NCI-H460 (cell line): ENCODE measurements around the gene TMSB15B. TPM values are rescaled to one million over a fixed set of nuclear protein-coding genes. Genes with fewer than 3 reads are reported as not detected.
"Not testable (repeated sequence)": the region's sequence is repeated elsewhere in the genome, so short reads cannot be mapped to it uniquely, and the experiment has no call there.

ENCODE experiments used
- DNase-seq: peaks from one replicate; pipeline ENCODE4 v3.0.0-alpha.2; 2016; ENCODE audit warnings: low read depth; ENCODE audit errors: extremely low read depth
- total RNA-seq: library from RNA; depleted of rRNA; stranded (reverse); fragments of >200 nt; shearing (Covaris generic); gene quantifications from 2 replicates; pipeline ENCODE4 v1.2.3, GENCODE V29; 2014; rRNA removed

The TMSB15B gene
- total RNA-seq, 1 experiment from 2014 or later: 7.4 TPM

DNA sequence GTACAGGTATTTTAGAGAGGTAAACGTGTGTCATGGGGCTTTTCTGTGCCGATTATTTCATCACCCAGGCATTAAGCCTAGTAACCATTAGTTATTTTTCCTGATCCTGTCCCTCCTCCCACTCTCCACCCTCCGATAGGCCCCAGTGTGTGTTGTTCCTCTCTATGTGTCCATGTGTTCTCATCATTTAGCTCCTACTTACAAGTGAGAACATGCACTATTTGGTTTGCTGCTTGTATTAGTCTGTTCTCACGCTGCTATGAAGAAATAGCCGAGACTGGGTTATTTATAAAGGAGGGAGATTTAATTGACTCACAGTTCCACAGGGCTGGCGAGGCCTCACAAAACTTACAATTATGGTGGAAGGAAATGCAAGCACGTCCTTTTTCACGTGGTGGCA is 53.1 kb downstream of the TMSB15B start:
- not testable (repeated sequence) for DNase-seq

Other genes with a start within 250 kb of the TMSB15B start
- gene PLP1, start 185.8 kb upstream of the TMSB15B start, total RNA-seq: not detected in 2 replicates
- gene RAB9B, start 130.4 kb upstream of the TMSB15B start, total RNA-seq: 0.67 and 0.98 TPM in 2 replicates
- gene H2BW1, start 51.1 kb downstream of the TMSB15B start, total RNA-seq: not detected in 2 replicates
- not detected in 2 replicates for gene H2BW2, start 77.3 kb downstream of the TMSB15B start, total RNA-seq
- 5.0 and 6.0 TPM in 2 replicates for gene TMSB15C, start 113.6 kb downstream of the TMSB15B start, total RNA-seq
- gene ZCCHC18, start 149.9 kb downstream of the TMSB15B start, total RNA-seq: 0.47 TPM in 1 of 2 replicates, not detected in the other
- 7.4 and 8.1 TPM in 2 replicates for gene SLC25A53, start 194.4 kb downstream of the TMSB15B start, total RNA-seq
- gene FAM199X, start 203.8 kb downstream of the TMSB15B start, total RNA-seq: 32.2 and 36.4 TPM in 2 replicates